ENCODE data around the gene CDK18.

DNA sequence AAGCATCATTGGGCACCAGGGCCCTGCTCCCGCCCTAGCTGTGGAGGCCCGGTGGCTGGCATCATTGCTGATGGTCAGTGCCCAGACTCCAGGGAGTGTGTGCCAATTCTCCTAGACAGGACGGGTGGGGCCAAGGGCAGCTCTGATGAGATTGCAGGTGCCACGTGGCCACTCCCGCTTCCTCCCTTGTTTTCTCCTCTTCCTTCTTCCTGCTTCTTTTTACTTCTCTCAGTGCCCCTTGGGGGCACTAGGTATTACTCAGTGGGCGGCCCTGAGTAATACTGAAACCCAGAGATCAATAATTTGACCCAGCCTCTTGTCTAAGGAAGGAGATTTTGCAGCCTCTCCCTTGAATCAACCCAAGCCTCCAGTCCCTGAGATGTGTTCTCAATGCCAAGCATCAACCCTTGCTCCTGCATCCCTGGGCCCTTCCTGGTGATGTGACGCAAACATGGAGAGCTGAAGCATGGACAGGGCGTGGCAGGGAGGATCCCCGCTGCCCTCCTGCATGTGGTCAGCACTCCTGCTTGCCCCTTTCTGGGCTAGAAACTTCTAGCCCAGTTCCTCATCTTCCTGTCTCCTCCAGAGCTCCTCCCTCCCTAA is 32.4 kb downstream of the CDK18 start:
- TF ChIP-seq, protein P1, sequence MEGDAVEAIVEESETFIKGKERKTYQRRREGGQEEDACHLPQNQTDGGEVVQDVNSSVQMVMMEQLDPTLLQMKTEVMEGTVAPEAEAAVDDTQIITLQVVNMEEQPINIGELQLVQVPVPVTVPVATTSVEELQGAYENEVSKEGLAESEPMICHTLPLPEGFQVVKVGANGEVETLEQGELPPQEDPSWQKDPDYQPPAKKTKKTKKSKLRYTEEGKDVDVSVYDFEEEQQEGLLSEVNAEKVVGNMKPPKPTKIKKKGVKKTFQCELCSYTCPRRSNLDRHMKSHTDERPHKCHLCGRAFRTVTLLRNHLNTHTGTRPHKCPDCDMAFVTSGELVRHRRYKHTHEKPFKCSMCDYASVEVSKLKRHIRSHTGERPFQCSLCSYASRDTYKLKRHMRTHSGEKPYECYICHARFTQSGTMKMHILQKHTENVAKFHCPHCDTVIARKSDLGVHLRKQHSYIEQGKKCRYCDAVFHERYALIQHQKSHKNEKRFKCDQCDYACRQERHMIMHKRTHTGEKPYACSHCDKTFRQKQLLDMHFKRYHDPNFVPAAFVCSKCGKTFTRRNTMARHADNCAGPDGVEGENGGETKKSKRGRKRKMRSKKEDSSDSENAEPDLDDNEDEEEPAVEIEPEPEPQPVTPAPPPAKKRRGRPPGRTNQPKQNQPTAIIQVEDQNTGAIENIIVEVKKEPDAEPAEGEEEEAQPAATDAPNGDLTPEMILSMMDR (IDR thresholded peaks at IDR 0.05; ENCODE audit: low read depth, low read length) = no peak
- no peak for TF ChIP-seq EZH2phosphoT487 (IDR thresholded peaks at IDR 0.05; ENCODE audit: low read depth)

Measured in OCI-LY3 (cell line).